Panc1 (cell line): ENCODE results near the gene TNRC6B.

Experiments used
- POLR2AphosphoS5 ChIP-seq: IDR thresholded peaks from 2 replicates; pipeline ENCODE4 v1.6.1; 2012; ENCODE audit warnings: mild to moderate bottlenecking, low read depth, low read length, moderate library complexity
- TCF7L2 ChIP-seq: IDR thresholded peaks from 2 replicates; pipeline ENCODE4 v1.6.1; 2011; ENCODE audit warnings: mild to moderate bottlenecking, low read depth, low read length, inconsistent platforms
- TF ChIP-seq, protein P1 (sequence below): fragments of 450-650 bp; IDR thresholded peaks from 2 replicates; pipeline ENCODE4 v1.5.1; 2017; ENCODE audit warnings: mild to moderate bottlenecking
- TF ChIP-seq, protein P2 (sequence below), 2 experiments: IDR thresholded peaks; 2 replicates each; pipeline ENCODE4 v1.6.1; 2011 to 2012; ENCODE audit warnings: low read depth in 2 of 2, control low read depth in 1 of 2, low read length in 1 of 2, mild to moderate bottlenecking in 1 of 2, moderate library complexity in 1 of 2; ENCODE audit not compliant: insufficient read depth in 1 of 2

DNA sequence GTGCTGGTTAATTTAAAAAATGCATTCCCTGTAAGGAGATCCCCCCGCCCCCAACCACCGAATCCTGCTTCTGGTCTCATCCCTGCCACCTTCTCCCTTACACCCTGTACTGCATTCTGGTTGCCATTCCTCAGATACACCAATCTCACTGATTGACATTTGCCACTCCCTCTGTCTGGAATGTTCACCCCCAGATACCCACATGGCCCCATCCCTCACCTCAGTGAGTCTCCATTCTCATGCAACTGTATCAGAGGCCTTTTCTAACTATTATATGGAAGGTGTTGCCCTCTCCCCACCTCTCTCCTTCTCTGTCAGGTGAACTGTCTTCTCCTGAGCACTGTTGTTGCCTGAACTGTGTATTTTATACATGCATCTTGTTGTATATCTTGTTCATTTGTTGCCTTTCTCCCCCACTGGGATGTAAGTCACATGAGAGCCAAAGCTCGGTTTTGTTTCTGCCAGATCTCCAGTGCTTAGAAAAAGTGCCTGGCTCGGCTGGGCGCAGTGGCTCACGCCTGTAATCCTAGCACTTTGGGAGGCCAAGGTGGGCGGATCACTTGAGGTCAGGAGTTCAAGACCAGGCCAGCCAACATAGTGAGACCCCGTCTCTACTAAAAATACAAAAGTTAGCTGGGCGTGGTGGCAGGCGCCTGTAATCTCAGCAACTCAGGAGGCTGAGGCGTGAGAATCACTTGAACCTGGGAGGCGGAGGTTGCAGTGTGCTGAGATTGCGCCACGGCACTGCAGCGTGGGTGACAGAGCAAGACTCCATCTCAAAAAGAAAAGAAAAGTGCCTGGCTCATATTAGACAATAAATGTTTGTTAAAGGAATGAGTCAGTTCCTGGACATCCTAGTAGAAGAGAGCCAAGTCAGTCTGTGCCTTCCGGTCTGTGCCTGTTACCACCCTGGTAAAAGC, 61.0 kb downstream of the TNRC6B start:
- TF ChIP-seq, protein P1, sequence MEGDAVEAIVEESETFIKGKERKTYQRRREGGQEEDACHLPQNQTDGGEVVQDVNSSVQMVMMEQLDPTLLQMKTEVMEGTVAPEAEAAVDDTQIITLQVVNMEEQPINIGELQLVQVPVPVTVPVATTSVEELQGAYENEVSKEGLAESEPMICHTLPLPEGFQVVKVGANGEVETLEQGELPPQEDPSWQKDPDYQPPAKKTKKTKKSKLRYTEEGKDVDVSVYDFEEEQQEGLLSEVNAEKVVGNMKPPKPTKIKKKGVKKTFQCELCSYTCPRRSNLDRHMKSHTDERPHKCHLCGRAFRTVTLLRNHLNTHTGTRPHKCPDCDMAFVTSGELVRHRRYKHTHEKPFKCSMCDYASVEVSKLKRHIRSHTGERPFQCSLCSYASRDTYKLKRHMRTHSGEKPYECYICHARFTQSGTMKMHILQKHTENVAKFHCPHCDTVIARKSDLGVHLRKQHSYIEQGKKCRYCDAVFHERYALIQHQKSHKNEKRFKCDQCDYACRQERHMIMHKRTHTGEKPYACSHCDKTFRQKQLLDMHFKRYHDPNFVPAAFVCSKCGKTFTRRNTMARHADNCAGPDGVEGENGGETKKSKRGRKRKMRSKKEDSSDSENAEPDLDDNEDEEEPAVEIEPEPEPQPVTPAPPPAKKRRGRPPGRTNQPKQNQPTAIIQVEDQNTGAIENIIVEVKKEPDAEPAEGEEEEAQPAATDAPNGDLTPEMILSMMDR: no peak
- TF ChIP-seq POLR2AphosphoS5: no peak
- TF ChIP-seq, protein P2, sequence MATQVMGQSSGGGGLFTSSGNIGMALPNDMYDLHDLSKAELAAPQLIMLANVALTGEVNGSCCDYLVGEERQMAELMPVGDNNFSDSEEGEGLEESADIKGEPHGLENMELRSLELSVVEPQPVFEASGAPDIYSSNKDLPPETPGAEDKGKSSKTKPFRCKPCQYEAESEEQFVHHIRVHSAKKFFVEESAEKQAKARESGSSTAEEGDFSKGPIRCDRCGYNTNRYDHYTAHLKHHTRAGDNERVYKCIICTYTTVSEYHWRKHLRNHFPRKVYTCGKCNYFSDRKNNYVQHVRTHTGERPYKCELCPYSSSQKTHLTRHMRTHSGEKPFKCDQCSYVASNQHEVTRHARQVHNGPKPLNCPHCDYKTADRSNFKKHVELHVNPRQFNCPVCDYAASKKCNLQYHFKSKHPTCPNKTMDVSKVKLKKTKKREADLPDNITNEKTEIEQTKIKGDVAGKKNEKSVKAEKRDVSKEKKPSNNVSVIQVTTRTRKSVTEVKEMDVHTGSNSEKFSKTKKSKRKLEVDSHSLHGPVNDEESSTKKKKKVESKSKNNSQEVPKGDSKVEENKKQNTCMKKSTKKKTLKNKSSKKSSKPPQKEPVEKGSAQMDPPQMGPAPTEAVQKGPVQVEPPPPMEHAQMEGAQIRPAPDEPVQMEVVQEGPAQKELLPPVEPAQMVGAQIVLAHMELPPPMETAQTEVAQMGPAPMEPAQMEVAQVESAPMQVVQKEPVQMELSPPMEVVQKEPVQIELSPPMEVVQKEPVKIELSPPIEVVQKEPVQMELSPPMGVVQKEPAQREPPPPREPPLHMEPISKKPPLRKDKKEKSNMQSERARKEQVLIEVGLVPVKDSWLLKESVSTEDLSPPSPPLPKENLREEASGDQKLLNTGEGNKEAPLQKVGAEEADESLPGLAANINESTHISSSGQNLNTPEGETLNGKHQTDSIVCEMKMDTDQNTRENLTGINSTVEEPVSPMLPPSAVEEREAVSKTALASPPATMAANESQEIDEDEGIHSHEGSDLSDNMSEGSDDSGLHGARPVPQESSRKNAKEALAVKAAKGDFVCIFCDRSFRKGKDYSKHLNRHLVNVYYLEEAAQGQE (IDR thresholded peaks at IDR 0.05; ENCODE audit: insufficient read depth in 1 of 2, low read depth in 2 of 2, low read length in 1 of 2): no peak
- no peak for TF ChIP-seq TCF7L2
